HG03103 (cell line): Measurements from ENCODE around the gene ASTN2.

Experiments
- ATAC-seq: cut with Tn5 transposase; IDR thresholded peaks from one replicate; pipeline ENCODE4 v1.9.1; 2021; ENCODE audit warnings: low read depth; ENCODE audit not compliant: unreplicated experiment

ASTN2 gene

GRCh38 chr9:116558818-116559540 lies 855.9 kb downstream of the ASTN2 start:
- ATAC-seq: no peak

- no peak for ATAC-seq
Observed at GRCh38 chr9:116558035-116558434, 856.8 kb downstream of the ASTN2 start.

GRCh38 chr9:116555556-116556155 lies 859.2 kb downstream of the ASTN2 start:
- ATAC-seq: no peak

- no peak for ATAC-seq
Observed at GRCh38 chr9:116555119-116555518, 859.7 kb downstream of the ASTN2 start.

GRCh38 chr9:116550696-116551436 lies 864.0 kb downstream of the ASTN2 start:
- no peak for ATAC-seq

GRCh38 chr9:116549786-116550660 lies 864.8 kb downstream of the ASTN2 start:
- ATAC-seq: peak; percentile 54

GRCh38 chr9:116549061-116549664 lies 865.7 kb downstream of the ASTN2 start:
- ATAC-seq: no peak

GRCh38 chr9:116547729-116548426 lies 867.0 kb downstream of the ASTN2 start:
- no peak for ATAC-seq

GRCh38 chr9:116546711-116547581 lies 867.9 kb downstream of the ASTN2 start:
- ATAC-seq: no peak

GRCh38 chr9:116544896-116545295 lies 870.0 kb downstream of the ASTN2 start:
- no peak for ATAC-seq

- no peak for ATAC-seq
Observed at GRCh38 chr9:116543731-116544400, 871.0 kb downstream of the ASTN2 start.

- no peak for ATAC-seq
Observed at GRCh38 chr9:116541402-116541801, 873.5 kb downstream of the ASTN2 start.

- no peak for ATAC-seq
Observed at GRCh38 chr9:116539549-116539948, 875.3 kb downstream of the ASTN2 start.

- ATAC-seq: no peak
Observed at GRCh38 chr9:116525611-116526010, 889.2 kb downstream of the ASTN2 start.

GRCh38 chr9:116524778-116525470 lies 889.9 kb downstream of the ASTN2 start:
- no peak for ATAC-seq

GRCh38 chr9:116520218-116520617 lies 894.6 kb downstream of the ASTN2 start:
- no peak for ATAC-seq

GRCh38 chr9:116516456-116516855 lies 898.4 kb downstream of the ASTN2 start:
- no peak for ATAC-seq

GRCh38 chr9:116515541-116515940 lies 899.3 kb downstream of the ASTN2 start:
- ATAC-seq: no peak
